Activated naive CD4-positive, alpha-beta T cell treated with anti-CD3 and anti-CD28 coated beads for 36 hours (primary cell): Measurements from ENCODE around the gene LNPEP. TPM values are rescaled to one million over a fixed set of nuclear protein-coding genes. Genes with fewer than 3 reads are reported as not detected.

Experiments
- CTCF ChIA-PET: fragments of 350-600 bp; sonication (Branson Sonifier 250); formaldehyde crosslinking; loops from one replicate; lab custom pipeline; 2021; ENCODE audit warnings: antibody characterized with exemption; lab: Charles Lee
- DNase-seq: peaks from one replicate; pipeline ENCODE4 v3.0.0-alpha.2; 2020
- H3K27ac Mint-ChIP-seq: one replicate; pipeline ENCODE4 v1.8.0; 2021; ENCODE audit warnings: mild to moderate bottlenecking, mixed read lengths
- H3K27me3 Mint-ChIP-seq: one replicate; pipeline ENCODE4 v1.8.0; 2021; ENCODE audit warnings: low read depth, mixed read lengths
- H3K36me3 Mint-ChIP-seq: one replicate; pipeline ENCODE4 v1.8.0; 2021; ENCODE audit warnings: low read depth, mixed read lengths
- H3K4me1 Mint-ChIP-seq: one replicate; pipeline ENCODE4 v1.8.0; 2021; ENCODE audit warnings: low read depth, mixed read lengths
- H3K4me3 Mint-ChIP-seq: one replicate; pipeline ENCODE4 v1.8.0; 2021; ENCODE audit warnings: mild to moderate bottlenecking, moderate library complexity, mixed read lengths
- H3K9me3 Mint-ChIP-seq: one replicate; pipeline ENCODE4 v1.8.0; 2021; ENCODE audit warnings: mixed read lengths
- intact Hi-C: fragments of 100-400 bp; cut with micrococcal nuclease; formaldehyde crosslinking; loops from one replicate; pipeline ENCODE4 v1.15.1; 2023
- total RNA-seq, 2 experiments: library from RNA; stranded (reverse); gene quantifications; one replicate each; pipeline ENCODE4 v1.2.3, GENCODE V29; 2021

The LNPEP gene
- total RNA-seq, 2 experiments from 2014 or later: 76.1 to 77.7 TPM

GRCh38 chr5:96990102-96990501 is 54.2 kb downstream of the LNPEP start:
- Mint-ChIP-seq H3K27me3 (no peaks in the 10 kb centered on the region), H3K27ac (no peak overlapping the region), H3K4me1 (peaks cover 39% of the 10 kb centered on the region), H3K36me3 (peaks cover 54% of the 10 kb centered on the region), H3K9me3 (no peaks in the 10 kb centered on the region), H3K4me3 (no peak overlapping the region)
- intact Hi-C loops: no loop called here
- CTCF ChIA-PET: interaction anchor here (0.9 to 1.5 kb wide), 4 partner anchors 11 to 121 kb away, joined by 3 to 4 read pairs (median 4); no protein-coding TSS in a partner anchor
- no peak for DNase-seq

- Mint-ChIP-seq H3K27me3 (no peaks in the 10 kb centered on the region), H3K4me1 (peaks cover 29% of the 10 kb centered on the region), H3K9me3 (no peaks in the 10 kb centered on the region), H3K36me3 (peaks cover 50% of the 10 kb centered on the region), H3K27ac (no peak overlapping the region), H3K4me3 (no peak overlapping the region)
- no peak for DNase-seq
- CTCF ChIA-PET: no interaction called here
- intact Hi-C loops: no loop called here
These were observed 55.8 kb downstream of the LNPEP start for GRCh38 chr5:96991708-96992107.

GRCh38 chr5:96993760-96994159 is 57.9 kb downstream of the LNPEP start:
- Mint-ChIP-seq H3K4me1 (peaks cover 28% of the 10 kb centered on the region), H3K27ac (no peak overlapping the region), H3K9me3 (no peaks in the 10 kb centered on the region), H3K27me3 (no peaks in the 10 kb centered on the region), H3K36me3 (peaks cover 50% of the 10 kb centered on the region), H3K4me3 (no peak overlapping the region)
- intact Hi-C loops: no loop called here
- CTCF ChIA-PET: interaction anchor here (0.6 to 3.2 kb wide), 6 partner anchors 15 to 168 kb away, joined by 3 to 16 read pairs (median 4); no protein-coding TSS in a partner anchor
- no peak for DNase-seq

GRCh38 chr5:96994493-96994892 is 58.6 kb downstream of the LNPEP start:
- Mint-ChIP-seq H3K36me3 (peaks cover 50% of the 10 kb centered on the region), H3K4me1 (peaks cover 31% of the 10 kb centered on the region), H3K27me3 (no peaks in the 10 kb centered on the region), H3K4me3 (no peak overlapping the region), H3K9me3 (no peaks in the 10 kb centered on the region), H3K27ac (peak overlapping the region; percentile 29)
- intact Hi-C loops: no loop called here
- CTCF ChIA-PET: interaction anchor here (0.6 to 3.2 kb wide), 5 partner anchors 16 to 167 kb away, joined by 3 to 16 read pairs (median 4); no protein-coding TSS in a partner anchor
- no peak for DNase-seq

GRCh38 chr5:96995419-96995818 is 59.5 kb downstream of the LNPEP start:
- Mint-ChIP-seq H3K27me3 (no peaks in the 10 kb centered on the region), H3K4me3 (no peak overlapping the region), H3K9me3 (no peaks in the 10 kb centered on the region), H3K27ac (no peak overlapping the region), H3K36me3 (peaks cover 43% of the 10 kb centered on the region), H3K4me1 (peaks cover 26% of the 10 kb centered on the region)
- CTCF ChIA-PET: interaction anchor here (0.6 to 1.0 kb wide), 2 partner anchors 14 to 377 kb away, joined by 3 read pairs; no protein-coding TSS in a partner anchor
- intact Hi-C loops: no loop called here
- DNase-seq: no peak

- H3K4me3 Mint-ChIP-seq: no peak overlapping the region
- CTCF ChIA-PET: interaction anchor here (0.6 to 3.7 kb wide), 26 partner anchors 9 to 199 kb away, joined by 3 to 30 read pairs (median 4); partner anchors contain the start of gene LIX1
- H3K27ac Mint-ChIP-seq: no peak overlapping the region
- DNase-seq: peak; percentile 33
- intact Hi-C loops: loop anchor here (1.0 kb wide), 1 partner anchor 145 kb away; the partner anchor contains the start of gene LIX1
- peaks cover 28% of the 10 kb centered on the region for H3K36me3 Mint-ChIP-seq
- H3K9me3 Mint-ChIP-seq: no peaks in the 10 kb centered on the region
- H3K4me1 Mint-ChIP-seq: peaks cover 23% of the 10 kb centered on the region
- H3K27me3 Mint-ChIP-seq: no peaks in the 10 kb centered on the region
These were observed 61.5 kb downstream of the LNPEP start for GRCh38 chr5:96997265-96997859.

GRCh38 chr5:96999856-97000255 is 64.0 kb downstream of the LNPEP start:
- Mint-ChIP-seq H3K27me3 (no peaks in the 10 kb centered on the region), H3K4me3 (no peak overlapping the region), H3K27ac (no peak overlapping the region), H3K4me1 (peaks cover 15% of the 10 kb centered on the region), H3K36me3 (peaks cover 21% of the 10 kb centered on the region), H3K9me3 (no peaks in the 10 kb centered on the region)
- CTCF ChIA-PET: interaction anchor here (0.8 to 3.7 kb wide), 2 partner anchors 9 to 163 kb away, joined by 3 to 30 read pairs; no protein-coding TSS in a partner anchor
- intact Hi-C loops: loop anchor here (10.0 kb wide), 1 partner anchor 465 kb away; no protein-coding TSS in a partner anchor
- DNase-seq: no peak

- Mint-ChIP-seq H3K36me3 (peaks cover 17% of the 10 kb centered on the region), H3K27me3 (no peaks in the 10 kb centered on the region), H3K4me1 (peaks cover 16% of the 10 kb centered on the region), H3K4me3 (no peak overlapping the region), H3K9me3 (no peaks in the 10 kb centered on the region), H3K27ac (no peak overlapping the region)
- intact Hi-C loops: loop anchor here (10.0 kb wide), 1 partner anchor 466 kb away; no protein-coding TSS in a partner anchor
- CTCF ChIA-PET: interaction anchor here (0.6 kb wide), 1 partner anchor 161 kb away, joined by 3 read pairs; no protein-coding TSS in a partner anchor
- no peak for DNase-seq
These were observed 64.5 kb downstream of the LNPEP start for GRCh38 chr5:97000391-97000790.

GRCh38 chr5:97002983-97003382 is 67.1 kb downstream of the LNPEP start:
- intact Hi-C loops: loop anchor here (10.0 kb wide), 1 partner anchor 468 kb away; no protein-coding TSS in a partner anchor
- CTCF ChIA-PET: no interaction called here
- Mint-ChIP-seq H3K4me1 (peaks cover 17% of the 10 kb centered on the region), H3K9me3 (no peaks in the 10 kb centered on the region), H3K27ac (no peak overlapping the region), H3K4me3 (no peak overlapping the region), H3K36me3 (peaks cover 21% of the 10 kb centered on the region), H3K27me3 (no peaks in the 10 kb centered on the region)
- DNase-seq: no peak

- DNase-seq: peak; percentile 29
- Mint-ChIP-seq H3K27me3 (no peaks in the 10 kb centered on the region), H3K9me3 (no peaks in the 10 kb centered on the region), H3K27ac (peak overlapping the region; percentile 9), H3K4me1 (peaks cover 16% of the 10 kb centered on the region), H3K4me3 (no peak overlapping the region), H3K36me3 (peaks cover 18% of the 10 kb centered on the region)
- CTCF ChIA-PET: interaction anchor here (1.6 kb wide), 1 partner anchor 47 kb away, joined by 3 read pairs; no protein-coding TSS in a partner anchor
- intact Hi-C loops: loop anchor here (1.0 to 10.0 kb wide), 4 partner anchors 18 to 470 kb away; no protein-coding TSS in a partner anchor
These were observed 68.7 kb downstream of the LNPEP start for GRCh38 chr5:97004423-97005060.

- Mint-ChIP-seq H3K36me3 (peaks cover 26% of the 10 kb centered on the region), H3K27ac (no peak overlapping the region), H3K27me3 (no peaks in the 10 kb centered on the region), H3K9me3 (no peaks in the 10 kb centered on the region), H3K4me3 (no peak overlapping the region), H3K4me1 (peaks cover 18% of the 10 kb centered on the region)
- CTCF ChIA-PET: interaction anchor here (1.6 kb wide), 1 partner anchor 49 kb away, joined by 3 read pairs; no protein-coding TSS in a partner anchor
- DNase-seq: no peak
- intact Hi-C loops: loop anchor here (10.0 kb wide), 1 partner anchor 472 kb away; no protein-coding TSS in a partner anchor
These were observed 70.7 kb downstream of the LNPEP start for GRCh38 chr5:97006454-97007060.
